ENCODE measurements around the gene BBS7. TPM values are rescaled to one million over a fixed set of nuclear protein-coding genes. Genes with fewer than 3 reads are reported as not detected.

BBS7 gene
- polyA plus RNA-seq, 1 donor, result 13.3 TPM

DNA sequence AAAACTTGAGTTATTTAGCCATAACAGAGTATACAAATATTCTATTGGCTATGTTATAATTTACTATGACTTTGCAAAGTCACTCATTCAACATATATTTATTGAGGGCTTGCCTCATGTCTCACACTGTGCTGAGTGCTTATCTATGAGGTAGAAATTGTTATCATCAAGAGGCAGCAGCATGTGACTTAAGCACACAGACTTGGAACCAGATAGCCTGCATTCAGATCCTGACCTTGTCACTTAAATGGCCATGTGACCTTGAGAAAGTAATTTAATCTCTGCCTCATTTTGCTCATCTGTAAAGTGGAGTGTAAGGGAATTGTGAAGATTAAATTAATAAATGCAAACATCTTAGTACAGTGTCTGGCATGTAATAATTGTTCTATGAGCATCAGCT is 79.3 kb downstream of the BBS7 start:
- DNase-seq, result no peak

DNA sequence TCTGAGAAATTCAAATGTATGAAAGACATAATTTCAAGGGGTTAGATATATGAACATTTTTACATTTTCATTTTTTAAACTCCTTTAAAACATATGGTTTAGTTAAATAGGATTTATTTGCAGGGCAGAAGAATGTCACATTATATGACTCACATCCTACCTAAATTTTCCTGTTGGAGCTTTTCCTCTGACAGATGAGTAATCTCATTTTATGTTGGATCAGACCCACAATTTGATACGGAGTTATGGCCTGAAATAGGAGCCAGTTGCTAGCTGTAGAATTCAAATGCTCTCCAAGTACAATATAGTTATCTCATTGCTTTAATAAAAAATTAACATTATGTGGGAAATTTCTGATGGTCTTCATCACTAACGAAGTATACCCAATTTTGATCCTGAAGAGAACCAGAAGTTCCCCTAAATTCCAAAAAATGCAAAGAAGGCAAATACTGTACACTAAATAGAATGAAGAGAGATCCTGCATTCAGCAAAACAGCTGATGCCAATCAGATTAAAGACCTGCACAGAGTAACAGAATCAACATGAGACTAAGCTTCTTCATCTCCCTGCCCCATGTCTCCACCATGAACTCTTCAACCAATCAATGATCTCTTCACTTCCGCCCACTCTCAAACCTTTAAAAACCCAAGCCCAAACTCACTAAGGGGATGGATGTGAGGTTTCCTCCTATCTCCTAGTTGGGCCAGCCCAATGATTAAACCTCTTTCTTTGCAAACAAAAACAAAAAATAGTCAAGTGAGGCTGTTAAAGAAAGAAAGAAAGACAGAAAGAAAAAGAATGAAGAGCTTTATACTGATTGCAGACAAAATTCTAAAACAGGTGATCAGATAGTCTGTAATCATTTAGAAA is 80.1 kb downstream of the BBS7 start:
- no peak for DNase-seq

GRCh38 chr4:121789455-121789854 is 80.8 kb downstream of the BBS7 start:
- no peak for DNase-seq

- no peak for DNase-seq
Measured at GRCh38 chr4:121788896-121789295, 81.4 kb downstream of the BBS7 start.

DNA sequence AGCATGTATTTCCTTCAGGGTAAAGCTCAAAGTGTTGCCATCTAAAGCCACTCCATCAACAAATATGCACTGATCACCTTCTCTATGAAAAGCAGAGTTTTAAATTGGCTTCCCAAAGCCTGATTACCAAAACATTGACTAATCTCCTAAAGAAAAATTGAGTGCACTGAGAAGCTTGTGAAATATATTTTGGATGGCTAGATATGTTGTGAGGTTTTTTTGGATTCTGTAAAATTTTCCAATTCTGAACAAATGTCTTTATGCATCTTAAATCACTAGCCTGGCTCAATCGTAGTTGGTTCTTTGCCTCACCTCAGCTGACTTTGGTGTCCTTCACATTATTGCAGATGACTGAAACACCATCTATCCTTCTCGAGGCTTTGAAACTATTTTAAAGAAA is 84.1 kb downstream of the BBS7 start:
- DNase-seq, result no peak

DNA sequence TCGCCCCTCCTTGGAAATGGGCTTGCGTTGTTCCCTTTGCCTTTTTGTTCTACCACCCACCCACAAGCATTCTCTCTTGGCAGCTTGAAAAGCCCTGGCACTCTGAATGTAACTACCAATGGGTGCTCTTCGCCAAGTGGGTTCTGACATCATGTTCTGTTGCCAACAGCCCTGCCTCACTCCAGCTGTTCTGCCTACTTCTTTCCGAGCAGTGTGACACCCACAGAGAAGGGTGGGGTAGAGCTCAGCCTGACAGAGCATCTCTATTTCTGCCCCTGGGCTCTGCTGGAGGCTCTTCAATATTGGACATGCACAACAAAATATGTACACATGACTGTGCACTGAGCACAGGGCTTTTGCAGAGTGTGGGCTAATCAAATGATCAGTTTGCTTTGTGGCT is 84.8 kb downstream of the BBS7 start:
- DNase-seq, result no peak

GRCh38 chr4:121784975-121785374 is 85.3 kb downstream of the BBS7 start:
- DNase-seq, result no peak

DNA sequence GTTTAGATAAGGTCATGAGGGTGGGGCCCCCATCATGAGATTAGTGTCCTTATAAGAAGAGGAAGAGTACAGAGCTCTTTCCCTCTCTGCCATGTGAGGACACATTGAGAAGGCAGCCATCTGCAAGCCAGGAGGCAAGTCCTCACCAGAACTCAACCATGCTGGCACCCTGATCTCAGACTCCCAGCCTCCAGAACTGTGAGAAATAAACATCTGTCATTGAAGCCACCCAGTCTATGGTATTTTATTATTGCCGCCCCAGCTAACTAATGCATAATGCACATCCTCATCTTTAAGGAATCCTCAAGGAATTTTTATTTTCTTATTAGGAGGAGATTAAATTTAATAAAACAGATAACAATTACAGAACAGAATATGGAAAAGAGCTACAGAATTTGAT is 85.9 kb downstream of the BBS7 start:
- DNase-seq, result no peak

DNA sequence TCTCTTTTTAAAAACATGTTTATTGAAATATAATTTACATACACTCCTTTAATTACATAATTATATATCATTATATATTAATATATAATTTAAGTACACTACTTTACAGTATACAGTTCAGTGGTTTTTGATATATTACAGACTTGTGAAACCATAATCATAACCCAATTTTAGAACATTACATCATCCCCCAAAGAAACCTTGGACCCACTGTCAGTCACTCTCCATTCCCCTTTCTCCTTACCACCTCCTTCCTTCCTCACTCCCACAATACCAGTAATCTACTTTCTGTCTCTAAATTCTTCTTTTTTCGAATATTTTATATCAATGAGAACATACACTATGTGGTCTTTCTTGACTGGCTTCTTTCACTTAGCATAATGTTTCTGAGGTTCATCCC is 87.1 kb downstream of the BBS7 start:
- DNase-seq, result no peak

DNA sequence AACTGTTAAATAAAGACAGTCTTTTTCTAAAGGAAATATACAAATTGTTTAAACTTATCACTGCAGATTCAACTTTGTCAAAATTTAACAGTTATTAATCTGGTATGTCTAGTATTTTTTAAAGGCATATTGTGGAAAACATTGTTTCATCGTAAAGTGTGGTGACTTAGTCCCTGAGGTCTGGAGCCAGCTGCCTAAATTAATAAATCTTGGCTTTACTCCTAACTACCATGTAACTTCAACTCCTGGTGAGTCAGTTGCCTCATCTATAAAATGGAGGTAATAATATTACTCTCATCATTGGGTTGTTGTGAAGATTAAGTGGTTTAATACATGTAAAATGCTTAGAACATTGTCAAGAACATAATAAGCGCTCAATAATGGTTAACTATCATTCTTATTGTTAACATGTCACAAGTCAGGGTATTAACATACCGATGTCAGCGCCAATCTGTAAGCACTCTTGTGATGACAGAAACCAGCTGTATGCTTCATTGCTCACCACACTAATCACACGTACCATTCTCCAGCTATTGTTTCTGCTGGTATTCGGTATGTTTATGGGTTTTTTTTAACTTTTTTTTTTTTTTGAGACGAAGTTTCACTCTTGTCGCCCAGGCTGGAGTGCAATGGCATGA is 91.2 kb downstream of the BBS7 start:
- DNase-seq, result no peak

- no peak for DNase-seq
Measured at GRCh38 chr4:121777625-121778024, 92.6 kb downstream of the BBS7 start.

DNA sequence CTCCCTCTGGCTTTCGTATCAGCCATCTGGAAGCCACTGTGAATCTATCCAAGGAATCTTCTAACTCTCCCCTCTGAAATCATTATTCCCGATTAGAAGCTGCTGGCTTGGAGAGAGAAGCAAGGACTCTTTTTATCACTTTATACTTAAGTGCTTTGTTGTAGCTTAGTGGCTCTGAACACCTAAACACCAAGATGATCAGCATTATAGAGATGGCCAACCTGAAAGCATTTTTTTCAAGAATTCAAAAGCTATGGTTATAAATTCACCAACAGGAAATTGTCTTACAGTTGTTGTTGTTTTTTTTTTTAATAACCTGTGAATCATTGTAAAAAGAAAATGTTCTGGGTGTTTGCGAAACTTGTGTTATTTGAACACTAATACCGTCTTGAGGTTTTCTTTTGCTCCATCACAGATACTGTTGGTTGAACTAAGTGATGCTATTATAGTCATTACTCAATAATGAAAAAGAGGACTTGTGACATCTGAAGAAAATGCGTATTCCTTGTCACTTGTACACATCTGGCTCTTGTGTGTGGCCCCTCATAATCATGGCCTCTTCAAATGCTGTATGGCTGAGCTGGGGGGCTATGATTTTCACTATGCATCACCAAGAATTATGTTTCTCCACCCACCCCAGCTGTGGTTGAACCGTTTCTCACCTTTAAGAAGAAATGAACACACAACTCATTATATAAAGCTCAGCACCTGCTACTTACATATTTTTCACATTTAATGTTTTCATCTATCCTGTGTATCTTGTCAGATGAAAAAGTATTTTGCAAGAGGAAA is 93.5 kb downstream of the BBS7 start:
- DNase-seq, result no peak

Other genes starting within 250 kb of the BBS7 start
- 324 TPM for gene ANXA5, start 173.5 kb downstream of the BBS7 start, polyA plus RNA-seq (ENCODE audit: insufficient read length)
- 1.3 TPM for gene SMIM43, start 105.3 kb downstream of the BBS7 start, polyA plus RNA-seq (ENCODE audit: insufficient read length)
- gene EXOSC9, start 69.2 kb downstream of the BBS7 start, polyA plus RNA-seq (ENCODE audit: insufficient read length), result 28.5 TPM
- 13.5 TPM for gene CCNA2, start 46.6 kb downstream of the BBS7 start, polyA plus RNA-seq (ENCODE audit: insufficient read length)
- 0.19 TPM for gene TRPC3, start 81.6 kb upstream of the BBS7 start, polyA plus RNA-seq (ENCODE audit: insufficient read length)